Left ventricle myocardium inferior (tissue), 1 donor: ENCODE results near the gene KIAA1958. TPM values are rescaled to one million over a fixed set of nuclear protein-coding genes. Genes with fewer than 3 reads are reported as not detected.
A peak's percentile ranks its signal among the peaks of the same experiment; 100 is the strongest.

Source experiments
- DNase-seq: peaks from one replicate; pipeline ENCODE4 v3.0.0-alpha.2; 2020
- H3K27ac ChIP-seq: fragments of 200-600 bp; replicated peaks from 2 replicates; pipeline ENCODE4 v1.8.0; 2021
- H3K27me3 ChIP-seq: fragments of 200-600 bp; 2 replicates; pipeline ENCODE4 v1.8.0; 2021; ENCODE audit warnings: low read depth
- H3K36me3 ChIP-seq: fragments of 200-600 bp; 2 replicates; pipeline ENCODE4 v1.8.0; 2021
- H3K4me1 ChIP-seq: fragments of 200-600 bp; 2 replicates; pipeline ENCODE4 v1.8.0; 2021
- H3K4me3 ChIP-seq: fragments of 200-600 bp; 2 replicates; pipeline ENCODE4 v1.8.0; 2021; ENCODE audit warnings: mild to moderate bottlenecking, moderate library complexity
- H3K9me3 ChIP-seq: fragments of 200-600 bp; replicated peaks from 2 replicates; pipeline ENCODE4 v1.8.0; 2021
- CTCF ChIP-seq: fragments of 200-600 bp; IDR thresholded peaks from 2 replicates; pipeline ENCODE4 v1.8.0; 2021; ENCODE audit warnings: antibody characterized with exemption, mild to moderate bottlenecking, borderline replicate concordance
- intact Hi-C: fragments of 100-400 bp; cut with micrococcal nuclease; formaldehyde crosslinking; loops from one replicate; pipeline ENCODE4 v1.11.0; 2022
- total RNA-seq: library from RNA; stranded (reverse); fragmentation: NEBNext Ultra II Directional; extraction: Animal tissue kit (Norgen Biotek cat#: 25700); gene quantifications from one replicate; pipeline ENCODE4 v1.2.1, GENCODE V29; 2021
- donor health status: DM: no; HTN: yes; CAD: no; lungs with severe emphysema.

KIAA1958 gene
- total RNA-seq, 1 donor from 2014 or later, result 5.6 TPM

DNA sequence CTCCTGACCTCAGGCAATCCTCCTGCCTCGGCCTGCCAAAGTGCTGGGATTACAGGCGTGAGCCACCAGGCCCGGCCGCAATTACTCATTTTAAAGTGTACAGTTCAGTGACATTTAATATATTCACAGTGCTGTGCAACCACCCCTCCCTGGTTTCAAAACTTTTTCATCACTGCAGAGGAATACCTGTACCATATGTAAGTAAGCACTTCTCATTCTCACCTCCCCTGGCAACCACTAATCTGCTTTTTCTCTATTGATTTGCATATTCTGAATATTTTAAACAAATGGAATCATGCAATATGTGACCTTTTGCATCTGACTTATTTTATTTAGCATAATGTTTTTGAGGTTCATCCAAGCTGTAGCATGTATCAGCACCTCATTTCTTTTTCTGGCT, 21.3 kb upstream of the KIAA1958 start:
- intact Hi-C loops, result no loop called here
- no peak for TF ChIP-seq CTCF
- peaks cover 8% of the 10 kb centered on the region for H3K9me3 ChIP-seq
- H3K27ac ChIP-seq, result no peak overlapping the region
- H3K36me3 ChIP-seq, result peaks cover 80% of the 10 kb centered on the region
- no peaks in the 10 kb centered on the region for H3K4me1 ChIP-seq
- no peak overlapping the region for H3K4me3 ChIP-seq
- no peaks in the 10 kb centered on the region for H3K27me3 ChIP-seq
- no peak for DNase-seq

DNA sequence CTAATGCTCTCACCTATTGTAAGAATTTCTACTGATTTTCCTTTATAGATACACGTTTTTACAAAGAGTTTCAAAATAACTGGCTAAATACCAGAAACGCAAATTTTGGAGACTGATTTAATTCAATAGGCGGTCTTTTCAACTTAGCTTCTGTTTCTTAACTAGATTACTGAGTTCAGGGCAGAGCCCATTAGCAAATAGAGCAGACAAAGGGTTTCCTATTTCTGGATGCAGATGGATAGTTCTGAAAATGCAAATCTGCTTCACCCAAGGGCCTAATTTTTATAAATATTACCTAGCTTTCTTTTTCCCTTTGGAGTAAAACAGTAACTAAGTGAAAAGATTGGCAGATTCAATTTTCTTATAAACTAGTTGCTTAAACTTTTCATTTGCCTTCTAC, 13.6 kb upstream of the KIAA1958 start:
- DNase-seq, result no peak
- Histone ChIP-seq H3K27ac (no peak overlapping the region), H3K4me1 (no peaks in the 10 kb centered on the region), H3K36me3 (peaks cover 66% of the 10 kb centered on the region), H3K9me3 (peaks cover 22% of the 10 kb centered on the region), H3K4me3 (no peak overlapping the region), H3K27me3 (no peaks in the 10 kb centered on the region)
- intact Hi-C loops, result no loop called here
- TF ChIP-seq CTCF, result no peak

- Histone ChIP-seq H3K27me3 (no peaks in the 10 kb centered on the region), H3K27ac (no peak overlapping the region), H3K36me3 (peaks cover 59% of the 10 kb centered on the region), H3K9me3 (peaks cover 32% of the 10 kb centered on the region), H3K4me3 (no peak overlapping the region), H3K4me1 (peaks cover under 1% of the 10 kb centered on the region)
- DNase-seq, result no peak
- TF ChIP-seq CTCF, result no peak
- intact Hi-C loops, result no loop called here
Measured at GRCh38 chr9:112473986-112474385, 12.6 kb upstream of the KIAA1958 start.

GRCh38 chr9:112475318-112475717, 11.3 kb upstream of the KIAA1958 start:
- no peak for TF ChIP-seq CTCF
- Histone ChIP-seq H3K27me3 (no peaks in the 10 kb centered on the region), H3K4me1 (peaks cover 5% of the 10 kb centered on the region), H3K27ac (no peak overlapping the region), H3K36me3 (peaks cover 50% of the 10 kb centered on the region), H3K4me3 (no peak overlapping the region), H3K9me3 (peaks cover 36% of the 10 kb centered on the region)
- no peak for DNase-seq
- intact Hi-C loops, result no loop called here

DNA sequence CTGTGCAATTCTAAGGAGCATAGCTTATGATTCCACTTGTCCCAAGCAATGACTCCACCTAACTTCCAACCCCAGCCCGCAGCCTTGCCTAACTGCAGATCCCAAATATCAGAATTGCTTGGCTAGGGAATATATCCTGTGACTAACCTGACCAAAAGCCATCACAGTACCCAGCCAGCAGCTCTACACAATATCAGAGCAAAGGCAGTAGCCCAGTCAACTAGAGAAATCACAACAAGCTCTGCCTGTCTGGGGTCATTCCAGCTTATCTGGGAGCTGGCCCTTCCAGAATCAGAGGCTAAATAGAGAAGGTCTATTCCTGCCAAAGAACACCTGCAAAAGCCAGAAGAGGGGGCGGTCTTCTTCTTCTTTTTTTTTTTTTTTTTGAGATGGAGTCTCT, 9.3 kb upstream of the KIAA1958 start:
- DNase-seq, result no peak
- intact Hi-C loops, result no loop called here
- H3K27ac ChIP-seq, result peak overlapping the region; percentile 66
- H3K36me3 ChIP-seq, result peaks cover 30% of the 10 kb centered on the region
- no peak for TF ChIP-seq CTCF
- H3K27me3 ChIP-seq, result no peaks in the 10 kb centered on the region
- peaks cover 5% of the 10 kb centered on the region for H3K4me1 ChIP-seq
- H3K4me3 ChIP-seq, result no peak overlapping the region
- H3K9me3 ChIP-seq, result peaks cover 36% of the 10 kb centered on the region

DNA sequence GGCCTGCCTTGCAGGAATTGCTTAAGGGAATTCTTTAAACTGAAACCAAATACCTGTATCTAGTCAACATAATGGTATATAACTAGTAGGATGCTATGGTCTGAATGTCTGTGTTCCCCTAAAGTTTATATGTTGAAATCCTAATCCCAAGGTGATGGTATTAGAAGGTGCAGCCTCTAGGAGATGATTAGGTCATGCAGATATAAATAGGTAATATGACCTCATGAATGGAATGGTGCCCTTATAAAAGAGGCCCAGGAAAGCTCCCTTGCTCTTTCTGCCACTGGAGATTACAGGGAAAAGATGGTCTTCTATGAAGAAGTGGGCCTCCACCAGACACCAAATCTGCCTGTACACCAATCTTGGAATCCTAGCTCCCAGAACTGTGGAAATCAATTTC, 7.4 kb upstream of the KIAA1958 start:
- DNase-seq, result no peak
- intact Hi-C loops, result no loop called here
- H3K36me3 ChIP-seq, result peaks cover 17% of the 10 kb centered on the region
- peak overlapping the region; percentile 47 for H3K27ac ChIP-seq
- H3K4me3 ChIP-seq, result no peak overlapping the region
- H3K4me1 ChIP-seq, result peaks cover 5% of the 10 kb centered on the region
- TF ChIP-seq CTCF, result no peak
- H3K27me3 ChIP-seq, result no peaks in the 10 kb centered on the region
- peaks cover 36% of the 10 kb centered on the region for H3K9me3 ChIP-seq
